Erythroblast (primary cell): ENCODE data around the gene NF2.
A peak's percentile ranks its signal among the peaks of the same experiment; 100 is the strongest.

Experiments
- DNase-seq, 2 experiments: peaks; one replicate each; lab custom pipeline; 2025; lab: John Stamatoyannopoulos, UW
- GATA1 ChIP-seq: IDR thresholded peaks from 2 replicates; pipeline ENCODE4 v1.6.1; 2011; ENCODE audit warnings: low read depth, mild to moderate bottlenecking, control low read depth, low read length, moderate library complexity
- POLR2A ChIP-seq: IDR thresholded peaks from 2 replicates; pipeline ENCODE4 v1.6.1; 2011; ENCODE audit warnings: mild to moderate bottlenecking, low read length

NF2 gene

DNA sequence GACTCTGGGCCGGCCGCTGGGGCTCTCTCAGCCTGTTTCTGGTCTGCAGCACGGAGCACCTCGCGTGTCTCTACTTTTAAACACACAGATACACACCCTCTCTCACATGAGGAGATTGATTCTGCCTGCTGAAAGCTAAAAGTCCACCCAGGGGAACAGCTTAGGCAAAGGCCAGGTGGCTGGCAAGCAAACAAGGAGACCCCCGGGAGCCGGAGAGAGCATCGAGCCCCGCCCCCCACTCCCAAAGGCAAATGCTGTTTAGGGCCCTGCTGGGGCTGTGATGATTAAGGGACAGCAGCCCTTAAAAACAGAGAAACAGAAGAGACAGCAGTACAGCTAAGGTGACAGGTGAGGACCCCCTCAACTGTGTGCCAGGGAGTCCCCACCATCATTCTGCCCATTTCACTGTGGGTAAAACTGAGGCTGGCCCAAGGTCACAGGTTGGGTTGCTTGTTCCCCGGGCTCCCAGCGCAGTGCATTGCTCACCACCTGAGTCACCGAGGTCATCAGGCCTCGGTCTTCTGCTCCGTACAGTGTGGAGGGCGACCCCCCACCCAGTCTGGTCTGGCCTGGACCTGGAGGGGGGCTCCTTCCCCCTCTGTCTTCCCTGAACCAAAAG lies 123.2 kb downstream of the NF2 start:
- TF ChIP-seq GATA1 (no peak), POLR2A (no peak)
- peak in 1 of 2 experiments; percentile 51 for DNase-seq

DNA sequence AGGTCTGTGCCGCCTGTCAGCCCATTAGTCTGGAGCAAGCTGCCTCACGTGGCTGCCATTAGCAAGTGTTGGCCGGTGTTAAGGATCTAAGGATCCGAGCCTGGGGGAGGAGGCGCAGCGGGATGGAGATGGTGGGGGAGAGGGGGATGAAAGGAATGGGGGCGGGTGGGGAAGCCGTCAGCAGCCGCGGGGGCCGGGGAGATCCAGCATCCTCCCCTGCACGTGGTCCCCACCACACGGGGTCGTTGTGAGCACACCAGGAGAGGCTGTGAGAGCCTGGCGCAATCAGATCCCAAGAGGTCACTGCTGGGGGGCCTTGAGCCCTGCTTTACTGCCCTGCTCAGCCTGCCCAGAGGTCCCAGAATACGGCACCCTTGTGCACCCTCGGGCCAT lies 123.7 kb downstream of the NF2 start:
- peak; percentile 61 to 67 for DNase-seq
- no peak for TF ChIP-seq POLR2A
- TF ChIP-seq GATA1, result no peak

DNA sequence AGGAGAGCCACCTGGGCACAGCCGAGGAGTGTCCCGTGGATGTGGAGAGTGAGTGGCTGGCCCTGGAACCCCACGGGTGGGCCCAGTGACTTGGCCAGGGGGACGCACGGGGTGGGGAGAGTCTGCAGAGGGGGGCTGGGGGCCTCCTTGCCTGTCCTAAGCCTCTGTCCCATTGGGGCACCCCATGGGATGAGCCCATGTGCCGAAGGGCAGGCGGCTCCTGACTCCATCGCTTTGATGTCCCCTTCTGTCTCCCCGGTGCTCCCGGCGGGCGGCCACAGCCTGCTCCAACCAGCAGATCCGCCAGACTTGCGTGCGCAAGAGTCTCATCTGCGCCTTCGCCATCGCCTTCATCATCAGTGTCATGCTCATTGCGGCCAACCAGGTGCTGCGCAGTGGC lies 125.7 kb downstream of the NF2 start:
- no peak for DNase-seq
- TF ChIP-seq POLR2A, result no peak
- no peak for TF ChIP-seq GATA1

DNA sequence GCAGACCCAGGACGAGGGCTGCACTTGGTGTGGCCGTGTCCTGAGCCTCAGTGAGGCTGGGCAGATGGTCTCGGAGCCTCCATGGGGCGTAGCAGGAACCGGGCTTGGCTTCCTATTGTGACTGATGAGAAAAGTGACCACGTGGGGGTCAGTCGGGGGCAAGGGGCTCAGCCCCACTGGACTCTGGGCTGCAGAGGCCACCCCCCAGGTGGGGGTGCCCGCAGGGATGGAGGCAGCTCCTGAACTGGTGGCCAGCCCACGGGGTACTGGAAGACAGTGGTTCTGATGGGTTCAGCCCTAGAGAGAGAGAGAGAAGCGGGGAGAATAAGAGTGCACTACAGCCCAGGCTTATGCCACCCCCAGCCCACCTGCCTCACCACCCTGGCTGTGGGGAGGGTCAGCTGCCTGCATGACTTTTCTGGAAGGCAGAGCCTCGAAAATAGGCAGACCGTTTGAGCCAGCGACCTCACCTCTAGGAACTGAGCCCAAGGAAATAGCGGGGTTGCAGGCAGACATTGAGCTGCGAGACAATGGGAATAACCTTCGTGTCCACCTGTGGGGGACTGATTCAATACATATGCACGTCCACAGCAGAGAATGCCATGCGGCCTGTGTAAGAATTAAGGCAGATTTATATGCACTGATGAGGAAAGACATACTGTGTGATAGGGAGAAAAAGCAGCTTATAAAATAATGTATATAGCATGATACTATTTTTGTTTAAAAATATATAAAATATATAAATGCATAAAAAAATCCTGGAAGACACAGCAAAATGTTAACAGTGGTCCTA lies 127.8 kb downstream of the NF2 start:
- no peak for DNase-seq
- TF ChIP-seq GATA1 (no peak), POLR2A (no peak)

DNA sequence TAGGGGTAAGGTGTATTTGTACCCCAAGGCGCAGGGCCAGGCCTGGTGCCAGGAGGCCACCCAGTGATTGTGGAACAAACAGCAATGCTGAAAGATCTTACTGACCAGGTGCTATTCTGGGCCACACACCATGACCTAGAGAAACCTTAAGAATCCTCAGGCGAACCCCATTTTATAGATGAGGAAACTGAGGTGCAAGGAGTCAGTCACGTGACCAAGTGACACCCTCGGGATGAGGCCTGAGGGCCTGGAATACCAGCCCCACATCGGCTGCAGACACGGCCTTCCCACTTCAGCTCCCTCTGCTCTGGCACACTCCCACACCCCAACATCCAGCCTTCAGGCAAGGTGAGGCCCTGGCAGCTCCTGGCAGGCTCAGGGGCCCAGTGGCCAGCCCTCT lies 129.4 kb downstream of the NF2 start:
- TF ChIP-seq POLR2A, result no peak
- no peak for DNase-seq

DNA sequence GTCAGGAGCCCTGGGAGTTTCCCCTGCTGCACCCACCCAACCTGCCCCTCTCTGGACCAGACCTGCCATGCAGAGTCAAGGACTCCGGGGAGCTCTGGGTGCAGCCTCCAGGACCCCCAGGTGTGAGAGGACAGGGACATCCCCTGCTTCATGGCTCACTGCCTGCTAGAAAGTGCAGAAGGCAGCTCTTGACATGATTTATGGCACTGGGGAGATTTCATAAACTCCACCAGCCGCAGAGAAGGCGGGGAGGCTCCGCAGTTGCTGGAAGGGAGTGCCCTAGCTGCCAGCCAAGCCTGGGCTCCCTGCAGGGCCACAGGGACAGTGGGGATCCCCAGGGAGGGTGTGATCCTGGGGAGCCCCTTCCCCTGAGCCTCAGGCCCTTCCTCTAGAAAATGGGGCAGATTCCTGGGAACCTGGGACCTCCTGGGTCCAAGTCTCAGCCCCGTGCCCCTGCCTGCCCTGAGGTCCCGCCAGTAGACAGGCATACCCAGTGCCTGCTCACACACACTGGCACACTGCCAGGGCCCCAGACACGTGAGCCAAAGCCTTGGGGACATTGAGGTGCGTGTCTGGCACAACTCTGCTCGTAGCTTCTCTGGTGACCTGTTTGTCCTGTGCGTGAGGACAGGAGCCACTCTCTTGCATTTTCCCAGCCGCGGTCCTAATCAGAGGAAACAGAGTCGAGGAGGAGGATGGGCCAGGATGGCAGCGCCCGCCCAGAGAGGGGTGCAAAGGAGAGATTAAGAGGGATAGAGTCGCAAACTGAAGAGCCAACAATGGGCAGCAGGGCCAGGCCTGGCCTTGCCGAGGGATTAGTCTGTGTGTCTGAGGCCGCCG lies 130.1 kb downstream of the NF2 start:
- TF ChIP-seq POLR2A (peak; percentile 88), GATA1 (no peak)
- peak; percentile 79 to 88 for DNase-seq

DNA sequence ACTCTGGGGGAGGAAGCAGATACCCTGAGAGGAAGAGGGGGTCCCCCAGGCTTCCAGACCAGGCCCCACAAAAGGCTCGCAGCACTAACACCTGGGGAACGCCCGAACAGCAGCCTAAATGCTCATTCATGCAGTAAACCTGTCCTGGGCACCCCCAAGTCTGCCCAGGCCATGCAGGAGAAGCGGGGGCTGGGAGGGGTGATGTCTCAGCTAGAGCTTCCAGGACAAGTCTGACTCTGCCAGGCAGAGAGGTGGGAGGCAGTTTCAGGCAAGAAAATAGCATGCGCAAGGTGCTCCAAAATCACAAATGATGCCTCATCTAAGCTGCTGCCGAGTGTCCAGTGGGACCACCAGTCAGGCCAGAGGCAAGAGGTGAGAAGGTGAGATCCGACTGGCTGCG lies 131.0 kb downstream of the NF2 start:
- no peak for DNase-seq
- TF ChIP-seq POLR2A (no peak), GATA1 (no peak)

DNA sequence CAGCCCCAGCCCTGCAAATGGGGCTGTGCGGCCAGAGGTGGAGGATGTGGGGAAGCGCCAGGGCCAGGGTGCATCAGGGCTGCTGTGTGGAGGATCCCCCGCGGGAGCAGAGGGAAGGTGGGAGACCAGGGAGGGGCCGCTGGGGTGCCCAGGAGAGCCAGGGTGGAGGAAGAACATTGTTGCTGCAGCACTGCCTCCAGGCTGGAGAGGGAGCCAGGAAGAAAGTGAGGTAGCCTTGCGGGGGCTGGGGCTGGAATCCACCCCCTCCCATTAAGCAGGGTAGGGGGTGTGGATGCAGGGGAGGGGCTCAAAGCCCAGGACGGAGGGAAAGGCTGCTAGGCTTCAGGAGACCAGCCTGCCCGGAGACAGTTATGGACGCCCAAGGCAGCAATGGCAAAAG lies 131.4 kb downstream of the NF2 start:
- no peak for TF ChIP-seq GATA1
- TF ChIP-seq POLR2A, result no peak

DNA sequence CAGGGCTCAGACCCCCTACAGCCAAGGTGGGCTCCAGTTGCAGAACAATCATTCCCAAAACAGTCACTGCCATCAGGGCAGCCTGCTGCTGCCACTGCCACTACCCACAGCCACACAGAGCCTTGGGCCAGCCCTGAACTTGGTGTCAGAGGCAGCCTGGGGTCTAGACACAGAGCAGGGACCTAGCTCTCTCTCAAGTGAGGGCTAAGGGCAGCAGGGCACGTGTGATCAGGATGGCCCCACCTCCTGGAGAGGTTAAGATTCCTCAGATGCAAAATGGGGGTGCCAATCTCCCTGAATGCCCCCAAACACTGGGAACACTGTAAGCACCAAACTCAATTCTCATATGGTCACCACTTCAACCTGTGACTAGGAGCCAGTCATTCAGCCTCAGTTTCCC lies 132.0 kb downstream of the NF2 start:
- DNase-seq, result no peak
- TF ChIP-seq GATA1 (no peak), POLR2A (no peak)

More for the DNA sequence above, 131.4 kb downstream of the NF2 start:
- no peak for DNase-seq

DNA sequence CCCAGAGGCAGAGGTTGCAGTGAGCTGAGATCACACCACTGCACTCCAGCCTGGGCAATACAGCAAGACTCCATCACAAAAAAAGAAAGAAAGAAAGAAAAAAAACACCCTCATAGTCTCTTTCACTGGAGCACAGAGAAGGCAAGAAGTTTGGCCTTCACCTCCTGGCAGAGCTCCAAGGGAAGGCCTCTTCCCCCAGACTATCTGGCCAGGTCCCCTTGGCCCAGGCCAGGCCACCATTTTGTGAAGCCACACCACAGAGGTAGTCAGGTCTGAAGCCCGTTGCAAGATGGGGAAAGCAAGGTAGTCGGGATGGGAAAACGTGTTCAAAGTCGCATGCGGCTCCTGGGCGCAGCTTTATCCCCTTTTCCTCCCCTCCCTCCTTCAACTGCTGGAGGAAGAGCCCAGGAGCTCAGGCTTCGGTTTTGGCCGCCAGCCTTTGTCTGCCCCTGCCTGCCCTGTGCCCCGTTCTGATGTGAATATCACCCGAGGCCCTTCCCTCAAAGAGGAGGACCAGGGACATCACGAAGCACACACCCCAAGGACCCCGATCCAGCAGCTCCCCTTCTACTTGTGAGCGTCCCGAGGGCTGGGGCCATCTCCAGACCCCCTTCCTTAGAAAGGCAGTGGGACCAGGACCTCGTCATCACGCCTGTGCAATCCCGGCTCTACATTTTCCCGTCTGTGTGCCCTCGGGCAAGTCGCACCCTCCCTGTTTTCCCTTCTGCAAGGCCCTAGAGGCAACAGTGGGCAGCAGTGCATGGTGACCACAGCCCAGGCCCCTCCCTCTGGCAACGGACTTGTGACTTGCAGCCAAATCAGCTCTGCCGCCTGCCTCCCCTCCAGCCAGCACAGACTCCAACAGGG lies 134.1 kb downstream of the NF2 start:
- DNase-seq, result no peak
- TF ChIP-seq POLR2A (no peak), GATA1 (no peak)

DNA sequence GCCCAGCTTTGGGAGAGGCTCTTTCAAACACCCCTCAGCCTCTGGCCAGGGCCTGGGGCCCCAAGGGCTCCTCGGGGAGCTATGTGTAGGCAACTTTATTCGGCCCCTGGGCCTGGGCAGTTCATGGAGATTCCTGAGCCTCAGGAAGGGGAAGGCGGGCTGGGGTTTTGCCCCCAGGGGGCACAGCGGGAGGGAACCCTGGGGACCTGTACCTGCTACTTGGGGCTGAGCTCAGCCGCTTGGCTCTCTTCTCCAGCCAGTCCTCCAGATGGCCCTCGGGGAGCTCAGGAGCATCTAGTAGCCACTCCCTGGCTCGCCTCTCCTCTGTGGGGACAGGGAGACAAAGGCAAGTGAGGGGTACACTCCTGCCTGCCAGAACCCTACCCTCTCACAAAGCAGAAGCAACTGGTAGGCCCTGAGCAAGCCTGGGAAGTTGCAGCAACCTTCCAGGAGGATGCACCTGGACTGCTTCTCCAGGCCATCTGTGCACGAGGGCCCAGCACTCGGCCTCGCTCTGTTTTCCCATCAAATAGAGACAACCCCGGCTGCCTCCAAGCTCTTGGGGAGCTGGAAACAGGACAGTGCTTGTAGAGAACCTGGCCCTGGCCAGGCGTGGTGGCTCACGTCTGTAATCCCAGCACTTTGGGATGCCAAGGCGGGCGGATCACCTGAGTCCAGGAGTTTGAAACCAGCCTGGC lies 134.8 kb downstream of the NF2 start:
- TF ChIP-seq POLR2A (no peak), GATA1 (no peak)
- no peak for DNase-seq

DNA sequence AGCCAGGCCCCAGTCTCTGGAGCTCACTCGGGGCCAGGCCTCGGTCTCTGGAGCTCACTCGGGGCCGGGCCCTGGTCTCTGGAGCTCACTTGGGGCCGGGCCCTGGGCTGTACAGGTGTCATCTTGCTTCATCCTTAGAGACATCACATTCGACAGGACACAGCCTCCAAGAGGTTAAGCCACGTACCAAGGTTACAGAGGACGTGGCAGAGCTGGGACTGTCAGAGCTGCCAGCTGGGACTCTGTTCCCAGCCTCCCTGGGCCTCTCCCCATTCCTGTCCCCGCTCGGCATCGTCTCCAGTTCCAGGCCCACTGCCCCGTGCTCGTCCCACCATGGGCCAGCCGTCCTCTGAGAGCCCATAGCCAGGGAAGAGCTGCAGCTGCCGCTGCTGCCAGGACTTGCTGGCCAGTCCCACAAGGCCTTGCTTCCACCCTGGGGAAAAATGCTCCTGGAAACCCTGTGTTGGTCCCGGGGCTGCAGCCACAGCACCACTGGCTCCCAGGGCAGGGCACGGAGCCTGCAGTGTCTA lies 136.0 kb downstream of the NF2 start:
- TF ChIP-seq GATA1, result no peak
- DNase-seq, result no peak
